Endothelial cell of umbilical vein (primary cell): ENCODE data around the gene MYO7B. TPM values are rescaled to one million over a fixed set of nuclear protein-coding genes. Genes with fewer than 3 reads are reported as not detected.

Source experiments
- BruUV-seq: library from RNA; stranded (reverse); fragments of 400-500 nt; replicated peaks from 2 replicates; lab custom pipeline; 2021; lab: Mats Ljungman, UMichigan
- CTCF ChIA-PET: fragments of 300-600, 350-600 bp; sonication (Branson Sonifier 250); formaldehyde crosslinking; loops from one replicate; lab custom pipeline; 2021; ENCODE audit warnings: antibody characterized with exemption, inconsistent platforms; lab: Charles Lee
- POLR2A ChIA-PET: fragments of 300-600, 350-600 bp; sonication (Branson Sonifier 250); formaldehyde crosslinking; loops from one replicate; lab custom pipeline; 2021; ENCODE audit warnings: antibody characterized with exemption, inconsistent platforms; lab: Charles Lee
- DNase-seq: peaks from one replicate; pipeline ENCODE4 v3.0.0-alpha.2; 2011; ENCODE audit warnings: low read depth, low spot score
- FAIRE-seq: peaks from 2 replicates; lab custom pipeline; 2011; peaks lifted over from hg19 to GRCh38; lab: Jason Lieb, UNC
- H2AFZ ChIP-seq: 2 replicates; pipeline ENCODE4 v1.6.0; 2012; ENCODE audit warnings: low read depth, low read length, control low read depth, inconsistent platforms
- H3K27ac ChIP-seq: 2 replicates; pipeline ENCODE4 v1.5.1; 2011; ENCODE audit warnings: low read depth, mild to moderate bottlenecking, control low read depth, low read length, moderate library complexity; ENCODE audit not compliant: insufficient read depth
- H3K27me3 ChIP-seq, 2 experiments: 2 replicates each; pipeline versions ENCODE4 v1.6.0 to v1.6.1; 2011; ENCODE audit warnings: low read length in 2 of 2, mixed read lengths in 1 of 2; ENCODE audit not compliant: control insufficient read depth in 2 of 2, insufficient read depth in 2 of 2
- H3K36me3 ChIP-seq, 2 experiments: 2 replicates in 1 of 2; 3 replicates in 1 of 2; pipeline ENCODE4 v1.5.1; 2011; ENCODE audit warnings: low read length in 2 of 2, mild to moderate bottlenecking in 1 of 2, moderate library complexity in 1 of 2; ENCODE audit not compliant: control insufficient read depth in 2 of 2, insufficient read depth in 2 of 2; ENCODE audit errors: extremely low read depth in 1 of 2
- H3K4me1 ChIP-seq: 3 replicates; pipeline ENCODE4 v1.5.1; 2011; ENCODE audit warnings: mild to moderate bottlenecking, low read length; ENCODE audit not compliant: control insufficient read depth, insufficient read depth; ENCODE audit errors: extremely low read depth
- H3K4me2 ChIP-seq: 2 replicates; pipeline ENCODE4 v1.6.1; 2011; ENCODE audit warnings: low read length, control low read depth, mixed read lengths; ENCODE audit not compliant: insufficient read depth
- H3K4me3 ChIP-seq, 3 experiments: fragments of 200-600 bp in 1 of 3; sonication (generic), shearing (Covaris generic) in 1 of 3; replicated peaks in 1 of 3; 2 replicates each; pipeline ENCODE4 v1.5.1; 2011 to 2016; ENCODE audit warnings: control low read depth in 3 of 3, low read length in 3 of 3, mild to moderate bottlenecking in 2 of 3, inconsistent platforms in 1 of 3, low read depth in 1 of 3, moderate library complexity in 1 of 3; ENCODE audit not compliant: insufficient read depth in 1 of 3
- H3K79me2 ChIP-seq: 2 replicates; pipeline ENCODE4 v1.6.0; 2012; ENCODE audit warnings: low read length, inconsistent platforms; ENCODE audit not compliant: control insufficient read depth, insufficient read depth
- H3K9ac ChIP-seq: replicated peaks from 2 replicates; pipeline ENCODE3; 2011; ENCODE audit warnings: low read length, control low read depth; ENCODE audit not compliant: insufficient read depth; ENCODE audit errors: extremely low read depth
- H3K9me1 ChIP-seq: replicated peaks from 3 replicates; pipeline ENCODE4 v1.6.0; 2011; ENCODE audit warnings: mild to moderate bottlenecking, low read length; ENCODE audit not compliant: control insufficient read depth, insufficient read depth; ENCODE audit errors: extremely low read depth
- H3K9me3 ChIP-seq: replicated peaks from 2 replicates; pipeline ENCODE4 v1.5.1; 2012; ENCODE audit warnings: low read length, inconsistent platforms; ENCODE audit not compliant: control insufficient read depth, insufficient read depth
- H4K20me1 ChIP-seq: replicated peaks from 2 replicates; pipeline ENCODE3; 2011; ENCODE audit warnings: mild to moderate bottlenecking, low read length; ENCODE audit not compliant: control insufficient read depth, insufficient read depth; ENCODE audit errors: extremely low read depth
- CTCF ChIP-seq, 2 donors: IDR thresholded peaks; 1 replicate in 1 of 2; 2 replicates in 1 of 2; pipeline ENCODE4 v1.5.1; 2011; ENCODE audit warnings: low read length in 2 of 2, mild to moderate bottlenecking in 2 of 2, moderate library complexity in 2 of 2, control low read depth in 1 of 2, inconsistent platforms in 1 of 2, low read depth in 1 of 2; ENCODE audit not compliant: insufficient read depth in 1 of 2; ENCODE audit errors: extremely low read depth in 1 of 2
- EZH2 ChIP-seq: IDR thresholded peaks from 2 replicates; pipeline ENCODE4 v1.6.1; 2012; ENCODE audit warnings: borderline replicate concordance, low read depth, mild to moderate bottlenecking, moderate library complexity, low read length, inconsistent platforms; ENCODE audit not compliant: severe bottlenecking
- FOS ChIP-seq: IDR thresholded peaks from 2 replicates; pipeline ENCODE4 v1.6.1; 2011; ENCODE audit warnings: mild to moderate bottlenecking, low read length, moderate library complexity, borderline replicate concordance; ENCODE audit not compliant: insufficient read depth
- GATA2 ChIP-seq: IDR thresholded peaks from 2 replicates; pipeline ENCODE4 v1.7.0; 2011; ENCODE audit warnings: low read depth, mild to moderate bottlenecking, moderate library complexity, mixed read lengths, low read length; ENCODE audit not compliant: insufficient read length, insufficient read depth
- JUN ChIP-seq: IDR thresholded peaks from 2 replicates; pipeline ENCODE4 v1.6.1; 2011; ENCODE audit warnings: borderline replicate concordance, low read depth; ENCODE audit not compliant: insufficient read length, insufficient read depth
- MAX ChIP-seq: IDR thresholded peaks from 2 replicates; pipeline ENCODE4 v1.6.1; 2011; ENCODE audit not compliant: insufficient read depth, insufficient read length
- MYC ChIP-seq: IDR thresholded peaks from one replicate; pipeline ENCODE4 v1.6.1; 2011; ENCODE audit warnings: mild to moderate bottlenecking, low read depth, low read length
- POLR2A ChIP-seq: IDR thresholded peaks from 2 replicates; pipeline ENCODE4 v1.6.1; 2012; ENCODE audit warnings: low read depth, mild to moderate bottlenecking, control low read depth, low read length
- POLR2AphosphoS5 ChIP-seq: IDR thresholded peaks from 2 replicates; pipeline ENCODE4 v1.6.1; 2012; ENCODE audit warnings: low read depth, mild to moderate bottlenecking, control low read depth, low read length, moderate library complexity; ENCODE audit not compliant: insufficient read depth
- dilution Hi-C: fragments of 300-500 bp; cut with MboI; formaldehyde crosslinking; loops from one replicate; pipeline ENCODE4 v1.15.0; 2019; ENCODE audit warnings: low sequenced_read_pairs; ENCODE audit not compliant: extremely low pct_ligation_motif_present
- intact Hi-C: fragments of 100-400 bp; cut with micrococcal nuclease; formaldehyde crosslinking; loops from one replicate; pipeline ENCODE4 v1.10.0; 2022
- polyA plus RNA-seq, 4 experiments: library from polyadenylated mRNA; depleted of rRNA in 3 of 4; stranded (reverse) in 3 of 4; unstranded in 1 of 4; fragments of >200 nt; gene quantifications; 2 replicates each; pipeline versions ENCODE4 v1.2.1 to v1.2.3, GENCODE V29; 2011 to 2012; ENCODE audit warnings: missing spikeins in 1 of 4
- total RNA-seq: library from RNA; stranded (reverse); gene quantifications from 2 replicates; pipeline ENCODE4 v1.2.3, GENCODE V29; 2021

MYO7B gene
- total and polyA plus RNA-seq, 2 donors (not counting 3 experiments of a cell fraction or from before 2014, with no cell fraction given), result 0.17 TPM; not detected in 1

GRCh38 chr2:127541809-127542208 lies 6.3 kb downstream of the MYO7B start:
- no peak for FAIRE-seq
- ChIA-PET CTCF (interaction anchor here (1.4 kb wide), 1 partner anchor 49 kb away, joined by 4 read pairs; no protein-coding TSS in a partner anchor), POLR2A (no interaction called here)
- H2AFZ ChIP-seq, result no peak overlapping the region
- no peak overlapping the region for H3K9ac ChIP-seq
- H3K4me1 ChIP-seq, result no peaks in the 10 kb centered on the region
- BruUV-seq, result no TSS peak
- peaks cover 12 to 18% of the 10 kb centered on the region in 2 experiments for H3K27me3 ChIP-seq
- intact Hi-C loops (no loop called here), dilution Hi-C loops (no loop called here)
- no peak for DNase-seq
- H3K9me3 ChIP-seq, result no peaks in the 10 kb centered on the region
- no peaks in the 10 kb centered on the region for H3K79me2 ChIP-seq
- no peak overlapping the region for H3K4me2 ChIP-seq
- no peak overlapping the region for H3K27ac ChIP-seq
- H4K20me1 ChIP-seq, result no peaks in the 10 kb centered on the region
- H3K9me1 ChIP-seq, result no peaks in the 10 kb centered on the region
- H3K4me3 ChIP-seq, result no peak overlapping the region
- no peaks in the 10 kb centered on the region for H3K36me3 ChIP-seq
- TF ChIP-seq GATA2 (no peak), FOS (no peak), MAX (no peak), MYC (no peak), JUN (no peak), POLR2A (no peak), CTCF (IDR thresholded peaks at IDR 0.05; ENCODE audit: extremely low read depth in 1 of 2, insufficient read depth in 1 of 2, low read depth in 1 of 2, low read length in 2 of 2) (no peak), EZH2 (no peak), POLR2AphosphoS5 (no peak)
